ENCODE results near the gene ECE1. TPM values are rescaled to one million over a fixed set of nuclear protein-coding genes. Genes with fewer than 3 reads are reported as not detected.

The ECE1 gene
- total RNA-seq (100 to 1,000 TPM in 4 of 7 donors, 10 to 100 TPM in 3; 37.3 to 183 (median 119) TPM), polyA plus RNA-seq (100 to 1,000 TPM in 1 of 2 donors, 10 to 100 TPM in 1; 84.0 to 313 TPM)
- long read RNA-seq, donor 1, full-length matches to known transcripts = 79 of 235 reads
- long read RNA-seq, donor 1, partial matches to known transcripts = 43 of 235 reads
- long read RNA-seq, donor 1, other reads (novel, unspliced or antisense) = 113 of 235 reads
- long read RNA-seq, donor 2, full-length matches to known transcripts = 19 of 62 reads
- long read RNA-seq, donor 2, partial matches to known transcripts = 43 of 62 reads
- long read RNA-seq, donor 2, other reads (novel, unspliced or antisense) = 0 of 62 reads
- long read RNA-seq, donor 3, full-length matches to known transcripts = 144 of 230 reads
- long read RNA-seq, donor 3, partial matches to known transcripts = 28 of 230 reads
- long read RNA-seq, donor 3, other reads (novel, unspliced or antisense) = 58 of 230 reads

GRCh38 chr1:21289700-21290545 is at the start of gene ECE1:
TSS of gene ECE1 (minus strand) at chr1:21290463. CDS start at chr1:21290414, 49 bp downstream.
- Histone ChIP-seq H3K36me3 (no peaks in the 10 kb centered on the region), H3K27me3 (no peaks in the 10 kb centered on the region), H3K4me1 (ENCODE audit: insufficient read depth) (peaks cover 13% of the 10 kb centered on the region), H3K27ac (peak within 1 kb of the TSS; percentile 76 to 78), H3K4me3 (peak within 1 kb of the TSS; percentile 52), H3K9me3 (no peaks in the 10 kb centered on the region)
- DNase-seq = peak in 3 of 5 donors; percentile 53 to 73 (median 72)
- 0 to 1% (median 1%) methylated on average over 47 to 89 of the region's 90 CpGs for WGBS, 3 donors
- no peak for TF ChIP-seq EP300 (IDR thresholded peaks at IDR 0.05)
- TF ChIP-seq POLR2A (IDR thresholded peaks at IDR 0.05) = no peak
- TF ChIP-seq CTCF (IDR thresholded peaks at IDR 0.05) = no peak
- intact Hi-C loops (cut with DNase I) = no loop called here

GRCh38 chr1:21339356-21340229 is 49.3 kb upstream of the ECE1 start:
- TF ChIP-seq POLR2A (IDR thresholded peaks at IDR 0.05) (no peak), CTCF (IDR thresholded peaks at IDR 0.05) (no peak), EP300 (IDR thresholded peaks at IDR 0.05) (no peak)
- H3K4me1 ChIP-seq (ENCODE audit: insufficient read depth) = peaks cover 56% of the 10 kb centered on the region
- H3K36me3 ChIP-seq = no peaks in the 10 kb centered on the region
- peak in 1 of 5 donors; percentile 44 for DNase-seq
- WGBS, 3 donors = 72 to 76% (median 76%) methylated on average over 9 of the region's 9 CpGs
- intact Hi-C loops (cut with DNase I) = loop anchor here in 2 of 4 donors (2.0 to 5.0 kb wide), 2 partner anchors 72 to 77 kb away; no protein-coding TSS in a partner anchor
- peak overlapping the region; percentile 81 to 92 for H3K27ac ChIP-seq
- H3K9me3 ChIP-seq = no peaks in the 10 kb centered on the region
- no peak overlapping the region for H3K4me3 ChIP-seq
- no peaks in the 10 kb centered on the region for H3K27me3 ChIP-seq

- no peaks in the 10 kb centered on the region for H3K36me3 ChIP-seq
- peak; percentile 90 to 96 (median 92) for DNase-seq
- H3K9me3 ChIP-seq = no peaks in the 10 kb centered on the region
- H3K4me3 ChIP-seq = no peak overlapping the region
- TF ChIP-seq EP300 (IDR thresholded peaks at IDR 0.05) (peak; percentile 15), CTCF (IDR thresholded peaks at IDR 0.05) (no peak), POLR2A (IDR thresholded peaks at IDR 0.05) (peak; percentile 39)
- whole genome bisulfite sequencing, 3 donors = 9 to 16% (median 14%) methylated on average over 10 of the region's 10 CpGs
- intact Hi-C loops (cut with DNase I) = loop anchor here in 1 of 4 donors (2.0 kb wide), 1 partner anchor 76 kb away; no protein-coding TSS in a partner anchor
- peaks cover 64% of the 10 kb centered on the region for H3K4me1 ChIP-seq (ENCODE audit: insufficient read depth)
- H3K27ac ChIP-seq = peak overlapping the region; percentile 81 to 92
- no peaks in the 10 kb centered on the region for H3K27me3 ChIP-seq
These were observed 48.5 kb upstream of the ECE1 start for GRCh38 chr1:21338573-21339355.

All from ovary (tissue), 10 donors.